GM12878 (cell line): ENCODE results near the gene CLEC4G. TPM values are rescaled to one million over a fixed set of nuclear protein-coding genes. Genes with fewer than 3 reads are reported as not detected.

Source experiments
- ATAC-seq: fragments of 200-7000 bp; cut with Tn5 transposase; 3 replicates; pipeline ENCODE4 v1.9.1; 2020; ENCODE audit warnings: mild to moderate bottlenecking, moderate library complexity
- BruUV-seq: library from RNA; stranded (reverse); fragments of 400-500 nt; replicated peaks from 2 replicates; lab custom pipeline; 2021; lab: Mats Ljungman, UMichigan
- CTCF ChIA-PET: fragments of 300-600 bp; sonication (Branson Sonifier 250); formaldehyde crosslinking; extraction: SDS; loops from one replicate; lab custom pipeline; 2021; ENCODE audit warnings: inconsistent platforms; lab: Yijun Ruan, JAX
- POLR2A ChIA-PET: fragments of 350-600 bp; formaldehyde crosslinking; extraction: SDS; loops from one replicate; lab custom pipeline; 2021; ENCODE audit warnings: inconsistent platforms; lab: Charles Lee
- RAD21 ChIA-PET: fragments of 300-600 bp; sonication (Branson Sonifier 250); formaldehyde crosslinking; loops from one replicate; lab custom pipeline; 2023; ENCODE audit warnings: antibody characterized with exemption; ENCODE audit not compliant: unreplicated experiment; lab: Charles Lee
- SMC1A ChIA-PET: fragments of 300-600 bp; sonication (Branson Sonifier 250); formaldehyde crosslinking; loops from one replicate; lab custom pipeline; 2023; ENCODE audit not compliant: unreplicated experiment, uncharacterized antibody; lab: Charles Lee
- DNase-seq: peaks from one replicate; pipeline ENCODE4 v3.0.0-alpha.2; 2011; ENCODE audit warnings: low read depth, low spot score
- FAIRE-seq: peaks from 3 replicates; lab custom pipeline; 2011; peaks lifted over from hg19 to GRCh38; lab: Jason Lieb, UNC
- H2AFZ ChIP-seq: 2 replicates; pipeline ENCODE4 v1.6.0; 2011; ENCODE audit warnings: low read depth, low read length, control low read depth; ENCODE audit not compliant: control insufficient read depth
- H3K27ac ChIP-seq: 2 replicates; pipeline ENCODE4 v1.5.1; 2011; ENCODE audit warnings: control low read depth; ENCODE audit not compliant: control insufficient read depth, insufficient read depth
- H3K27me3 ChIP-seq, 2 experiments: replicated peaks in 1 of 2; 2 replicates each; pipeline versions ENCODE4 v1.6.0 to v1.6.1; 2011; ENCODE audit warnings: low read length in 1 of 2; ENCODE audit not compliant: control insufficient read depth in 2 of 2, insufficient read depth in 2 of 2
- H3K36me3 ChIP-seq, 2 experiments: 2 replicates each; pipeline ENCODE4 v1.5.1; 2011; ENCODE audit warnings: low read length in 1 of 2; ENCODE audit not compliant: control insufficient read depth in 2 of 2, insufficient read depth in 2 of 2
- H3K4me1 ChIP-seq: 2 replicates; pipeline ENCODE4 v1.6.1; 2011; ENCODE audit warnings: mild to moderate bottlenecking, low read length, moderate library complexity, mixed read lengths; ENCODE audit not compliant: control insufficient read depth, insufficient read depth
- H3K4me2 ChIP-seq: 2 replicates; pipeline ENCODE4 v1.6.0; 2011; ENCODE audit warnings: control low read depth; ENCODE audit not compliant: control insufficient read depth, insufficient read depth
- H3K4me3 ChIP-seq: fragments of 200-600 bp; sonication (generic); 2 replicates; pipeline ENCODE4 v1.5.1; 2016
- H3K79me2 ChIP-seq: 2 replicates; pipeline ENCODE4 v1.6.0; 2011; ENCODE audit warnings: low read length; ENCODE audit not compliant: control insufficient read depth, insufficient read depth
- H3K9ac ChIP-seq: 2 replicates; pipeline ENCODE4 v1.8.0; 2011; ENCODE audit warnings: low read length, control low read depth, mixed read lengths; ENCODE audit not compliant: control insufficient read depth, insufficient read depth
- H3K9me3 ChIP-seq: replicated peaks from 3 replicates; pipeline ENCODE4 v1.5.1; 2011; ENCODE audit warnings: mild to moderate bottlenecking, low read length; ENCODE audit not compliant: control insufficient read depth, insufficient read depth
- H4K20me1 ChIP-seq: 2 replicates; pipeline ENCODE4 v1.6.0; 2011; ENCODE audit not compliant: control insufficient read depth, insufficient read depth
- BCL3 ChIP-seq: IDR thresholded peaks from 2 replicates; pipeline ENCODE4 v1.6.1; 2011; ENCODE audit warnings: borderline replicate concordance, low read depth, mild to moderate bottlenecking, moderate library complexity, low read length; ENCODE audit not compliant: insufficient read depth, poor library complexity, severe bottlenecking
- BCLAF1 ChIP-seq: fragments of 450-650 bp; IDR thresholded peaks from 2 replicates; pipeline ENCODE4 v1.6.1; 2017; ENCODE audit warnings: antibody characterized with exemption, mild to moderate bottlenecking, moderate library complexity
- CTCF ChIP-seq, 3 experiments: IDR thresholded peaks in 2 of 3; conservative IDR thresholded peaks in 1 of 3; 2 replicates each; pipeline ENCODE4 v1.5.1; 2011; ENCODE audit warnings: low read depth in 3 of 3, low read length in 3 of 3, mild to moderate bottlenecking in 3 of 3, control low read depth in 2 of 3, moderate library complexity in 2 of 3, inconsistent platforms in 1 of 3, mixed read lengths in 1 of 3; ENCODE audit not compliant: control insufficient read depth in 2 of 3, insufficient read depth in 1 of 3; ENCODE audit errors: extremely low read depth in 1 of 3
- EZH2 ChIP-seq: IDR thresholded peaks from 2 replicates; pipeline ENCODE4 v1.6.1; 2012; ENCODE audit warnings: low read depth, mild to moderate bottlenecking, control low read depth, inconsistent platforms, low read length, borderline replicate concordance; ENCODE audit not compliant: control insufficient read depth
- FOXM1 ChIP-seq: IDR thresholded peaks from 2 replicates; pipeline ENCODE4 v1.6.1; 2012; ENCODE audit warnings: low read depth, mild to moderate bottlenecking, inconsistent platforms, low read length, moderate library complexity
- IKZF2 ChIP-seq, 2 experiments: fragments of 450-650 bp; IDR thresholded peaks; 2 replicates each; pipeline ENCODE4 v1.6.1; 2017; ENCODE audit warnings: mild to moderate bottlenecking in 2 of 2, moderate library complexity in 2 of 2
- JUNB ChIP-seq: IDR thresholded peaks from 2 replicates; pipeline ENCODE4 v1.6.1; 2016; ENCODE audit warnings: antibody characterized with exemption, mild to moderate bottlenecking
- JUND ChIP-seq: IDR thresholded peaks from 2 replicates; pipeline ENCODE4 v1.6.1; 2012; ENCODE audit warnings: low read depth, mild to moderate bottlenecking, low read length, improper control_type of control experiment, moderate library complexity
- MEF2A ChIP-seq: IDR thresholded peaks from 2 replicates; pipeline ENCODE4 v1.6.1; 2011; ENCODE audit warnings: low read depth, mild to moderate bottlenecking, low read length, moderate library complexity; ENCODE audit not compliant: insufficient read depth
- MYB ChIP-seq: fragments of 150-350 bp; IDR thresholded peaks from 2 replicates; pipeline ENCODE4 v1.6.1; 2014; ENCODE audit warnings: mild to moderate bottlenecking, low read depth, low read length, borderline replicate concordance
- PAX8 ChIP-seq: fragments of 450-650 bp; IDR thresholded peaks from 2 replicates; pipeline ENCODE4 v1.6.1; 2017; ENCODE audit warnings: mild to moderate bottlenecking, moderate library complexity
- RELA ChIP-seq: fragments of 450-650 bp; IDR thresholded peaks from 2 replicates; pipeline ENCODE4 v1.8.0; 2014; ENCODE audit warnings: borderline replicate concordance; ENCODE audit not compliant: partially characterized antibody
- RELB ChIP-seq: fragments of 450-650 bp; IDR thresholded peaks from 2 replicates; pipeline ENCODE4 v1.6.1; 2017; ENCODE audit warnings: low read depth, mild to moderate bottlenecking, moderate library complexity
- WGBS: methylation state at CpG from one replicate; pipeline ENCODE4 v1.1.6; 2016; ENCODE audit warnings: low lambda C conversion rate; ENCODE audit not compliant: insufficient replicate concordance, insufficient coverage; ENCODE audit errors: missing lambda C conversion rate; 5-methylcytosine and 5-hydroxymethylcytosine counted together
- in situ Hi-C: fragments of 300-500 bp; cut with MboI; formaldehyde crosslinking; loops from 9 replicates; pipeline ENCODE4 v1.14.3; 2018; ENCODE audit warnings: mixed read lengths
- intact Hi-C: fragments of 100-400 bp; cut with micrococcal nuclease; formaldehyde crosslinking; loops from one replicate; pipeline ENCODE4 v1.14.2; 2022; ENCODE audit not compliant: unreplicated experiment
- polyA plus RNA-seq, 11 experiments: library from polyadenylated mRNA; depleted of rRNA in 4 of 11; unstranded in 6 of 11; stranded (reverse) in 5 of 11; fragments of >200 nt; fragmentation: Nextera tagmentation in 4 of 11; fragmentation: Illumina TruSeq in 1 of 11; extraction: Ambion mirVana in 4 of 11; extraction: Trizol in 1 of 11; gene quantifications; 1 replicate in 1 of 11; 2 replicates in 10 of 11; pipeline versions ENCODE4 v1.2.1 to v1.2.3, GENCODE V29; 2011 to 2016; ENCODE audit warnings: inconsistent platforms in 2 of 11, missing spikeins in 2 of 11, low read depth in 1 of 11
- total RNA-seq, 4 experiments: library from RNA; depleted of rRNA in 3 of 4; stranded (reverse); fragments of >200 nt in 3 of 4; fragmentation: Illumina TruSeq in 1 of 4; extraction: Trizol in 1 of 4; gene quantifications; 2 replicates each; pipeline versions ENCODE4 v1.2.1 to v1.2.3, GENCODE V29; 2013 to 2021

CLEC4G gene
- total and polyA plus RNA-seq, 10 of the 15 experiments (the other 5 are each of a cell fraction or from before 2014, with no cell fraction given), result 0.04 TPM; not detected in 9

GRCh38 chr19:7743425-7743841 lies 11.5 kb upstream of the CLEC4G start (continued):
- peak; percentile 90 for TF ChIP-seq JUND
- TF ChIP-seq JUNB, result peak; percentile 98
- no peak for TF ChIP-seq PAX8
- peak; percentile 96 to 98 for TF ChIP-seq IKZF2 (IDR thresholded peaks at IDR 0.05)
- peak; percentile 94 for TF ChIP-seq FOXM1
- peak; percentile 83 for TF ChIP-seq MEF2A
- TF ChIP-seq RELB, result peak; percentile 84
- TF ChIP-seq RELA, result peak; percentile 75
- peak; percentile 99 for TF ChIP-seq BCL3
- no peak for TF ChIP-seq MYB

GRCh38 chr19:7742991-7743390 lies 11.1 kb upstream of the CLEC4G start:
- H4K20me1 ChIP-seq, result no peaks in the 10 kb centered on the region
- no peak overlapping the region for H3K4me3 ChIP-seq
- POLR2A ChIA-PET, result interaction anchor here (0.7 to 2.8 kb wide), 3 partner anchors 40 to 44 kb away, joined by 3 to 11 read pairs (median 5); no protein-coding TSS in a partner anchor
- H3K9ac ChIP-seq, result no peak overlapping the region
- no peaks in the 10 kb centered on the region for H3K36me3 ChIP-seq
- no peaks in the 10 kb centered on the region for H3K27me3 ChIP-seq
- SMC1A ChIA-PET, result interaction anchor here (0.6 to 2.0 kb wide), 3 partner anchors 23 to 76 kb away, joined by 3 to 5 read pairs (median 3); no protein-coding TSS in a partner anchor
- in situ Hi-C loops (no loop called here), intact Hi-C loops (loop anchor here (1.0 to 2.0 kb wide), 2 partner anchors 25 to 42 kb away; no protein-coding TSS in a partner anchor)
- BruUV-seq, result no TSS peak
- no peak overlapping the region for H2AFZ ChIP-seq
- CTCF ChIA-PET, result interaction anchor here (0.6 to 2.2 kb wide), 3 partner anchors 62 to 911 kb away, joined by 3 to 6 read pairs (median 3); partner anchors contain the start of gene TRAPPC5
- WGBS, result 58% methylated on average over 11 of the region's 11 CpGs
- peaks cover 30% of the 10 kb centered on the region for H3K4me1 ChIP-seq
- no peak for FAIRE-seq
- H3K4me2 ChIP-seq, result no peak overlapping the region
- ATAC-seq, result no peak
- RAD21 ChIA-PET, result interaction anchor here (0.6 to 3.3 kb wide), 6 partner anchors 33 to 161 kb away, joined by 3 to 11 read pairs (median 3); partner anchors contain the start of genes FCER2 and MAP2K7
- H3K9me3 ChIP-seq, result no peaks in the 10 kb centered on the region
- H3K27ac ChIP-seq, result no peak overlapping the region
- no peak for DNase-seq
- no peaks in the 10 kb centered on the region for H3K79me2 ChIP-seq
- TF ChIP-seq EZH2 (no peak), BCLAF1 (no peak), CTCF (IDR thresholded peaks at IDR 0.05 in 2 of 3, conservative IDR thresholded peaks at IDR 0.05 in 1 of 3; ENCODE audit: control insufficient read depth in 2 of 3, extremely low read depth in 1 of 3, insufficient read depth in 1 of 3, low read depth in 3 of 3, low read length in 3 of 3) (no peak)
